D721Med (cell line): Measurements from ENCODE around the gene LAMTOR1.
"Not testable (repeated sequence)": the region's sequence is repeated elsewhere in the genome, so short reads cannot be mapped to it uniquely, and the experiment has no call there.

Experiments
- DNase-seq: peaks from one replicate; pipeline ENCODE4 v3.0.0; 2011; ENCODE audit warnings: low spot score; ENCODE audit not compliant: insufficient read length
- FAIRE-seq: peaks from 2 replicates; lab custom pipeline; 2011; peaks lifted over from hg19 to GRCh38; lab: Jason Lieb, UNC
- TF ChIP-seq, protein P1 (sequence below): IDR thresholded peaks from 2 replicates; pipeline ENCODE4 v1.5.1; 2012; ENCODE audit warnings: mild to moderate bottlenecking, control low read depth; ENCODE audit not compliant: insufficient read depth; ENCODE audit errors: missing control alignments

LAMTOR1 gene

GRCh38 chr11:72102946-72103753 lies at the start of gene LAMTOR1:
TSS of gene LAMTOR1 (minus strand) at chr11:72103297. CDS start at chr11:72103224, 73 bp downstream.
- no peak for FAIRE-seq
- DNase-seq = peak; percentile 85
- TF ChIP-seq, protein P1, sequence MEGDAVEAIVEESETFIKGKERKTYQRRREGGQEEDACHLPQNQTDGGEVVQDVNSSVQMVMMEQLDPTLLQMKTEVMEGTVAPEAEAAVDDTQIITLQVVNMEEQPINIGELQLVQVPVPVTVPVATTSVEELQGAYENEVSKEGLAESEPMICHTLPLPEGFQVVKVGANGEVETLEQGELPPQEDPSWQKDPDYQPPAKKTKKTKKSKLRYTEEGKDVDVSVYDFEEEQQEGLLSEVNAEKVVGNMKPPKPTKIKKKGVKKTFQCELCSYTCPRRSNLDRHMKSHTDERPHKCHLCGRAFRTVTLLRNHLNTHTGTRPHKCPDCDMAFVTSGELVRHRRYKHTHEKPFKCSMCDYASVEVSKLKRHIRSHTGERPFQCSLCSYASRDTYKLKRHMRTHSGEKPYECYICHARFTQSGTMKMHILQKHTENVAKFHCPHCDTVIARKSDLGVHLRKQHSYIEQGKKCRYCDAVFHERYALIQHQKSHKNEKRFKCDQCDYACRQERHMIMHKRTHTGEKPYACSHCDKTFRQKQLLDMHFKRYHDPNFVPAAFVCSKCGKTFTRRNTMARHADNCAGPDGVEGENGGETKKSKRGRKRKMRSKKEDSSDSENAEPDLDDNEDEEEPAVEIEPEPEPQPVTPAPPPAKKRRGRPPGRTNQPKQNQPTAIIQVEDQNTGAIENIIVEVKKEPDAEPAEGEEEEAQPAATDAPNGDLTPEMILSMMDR = peak; percentile 16

DNA sequence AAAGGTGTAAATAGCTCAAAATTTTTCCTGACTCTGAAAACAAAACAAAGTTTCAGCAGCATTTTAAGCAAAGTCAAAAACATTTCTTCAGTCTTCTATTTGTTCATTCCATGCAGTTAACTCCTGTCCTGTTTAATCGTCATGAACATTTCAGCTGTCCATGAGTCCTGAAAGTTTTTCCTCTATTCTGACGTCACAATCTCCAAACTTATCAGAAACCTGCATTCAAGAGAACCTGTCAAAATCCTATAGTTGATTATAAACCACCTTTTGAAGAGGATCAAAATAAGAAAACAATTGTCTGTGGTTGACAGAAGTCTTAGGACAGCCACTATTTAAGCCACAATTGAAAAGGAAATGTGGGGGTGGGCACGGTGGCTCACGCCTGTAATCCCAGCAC lies 47.8 kb upstream of the LAMTOR1 start:
- TF ChIP-seq, protein P1 = no peak
- FAIRE-seq (no peak), DNase-seq (no peak)

DNA sequence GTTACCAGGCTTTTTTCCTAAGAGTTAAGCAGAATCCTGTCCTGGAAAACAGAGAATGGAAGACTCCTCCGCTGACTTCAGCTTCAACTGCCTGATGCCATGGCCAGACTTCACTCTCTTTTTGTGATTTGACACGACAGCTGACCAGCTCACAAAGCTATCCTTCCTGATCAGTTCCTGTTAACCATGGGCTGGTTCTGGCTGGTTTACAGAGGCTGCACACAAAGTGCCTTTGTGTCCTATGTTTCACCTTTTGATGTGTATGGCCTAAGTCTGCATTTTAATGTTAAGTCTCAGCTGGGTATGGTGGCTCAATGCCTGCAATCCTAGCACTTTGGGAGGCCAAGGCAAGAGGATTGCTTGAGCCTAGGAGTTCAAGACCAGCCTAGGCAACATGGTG lies 43.5 kb upstream of the LAMTOR1 start:
- no peak for DNase-seq
- TF ChIP-seq, protein P1 = no peak
- FAIRE-seq = no peak

DNA sequence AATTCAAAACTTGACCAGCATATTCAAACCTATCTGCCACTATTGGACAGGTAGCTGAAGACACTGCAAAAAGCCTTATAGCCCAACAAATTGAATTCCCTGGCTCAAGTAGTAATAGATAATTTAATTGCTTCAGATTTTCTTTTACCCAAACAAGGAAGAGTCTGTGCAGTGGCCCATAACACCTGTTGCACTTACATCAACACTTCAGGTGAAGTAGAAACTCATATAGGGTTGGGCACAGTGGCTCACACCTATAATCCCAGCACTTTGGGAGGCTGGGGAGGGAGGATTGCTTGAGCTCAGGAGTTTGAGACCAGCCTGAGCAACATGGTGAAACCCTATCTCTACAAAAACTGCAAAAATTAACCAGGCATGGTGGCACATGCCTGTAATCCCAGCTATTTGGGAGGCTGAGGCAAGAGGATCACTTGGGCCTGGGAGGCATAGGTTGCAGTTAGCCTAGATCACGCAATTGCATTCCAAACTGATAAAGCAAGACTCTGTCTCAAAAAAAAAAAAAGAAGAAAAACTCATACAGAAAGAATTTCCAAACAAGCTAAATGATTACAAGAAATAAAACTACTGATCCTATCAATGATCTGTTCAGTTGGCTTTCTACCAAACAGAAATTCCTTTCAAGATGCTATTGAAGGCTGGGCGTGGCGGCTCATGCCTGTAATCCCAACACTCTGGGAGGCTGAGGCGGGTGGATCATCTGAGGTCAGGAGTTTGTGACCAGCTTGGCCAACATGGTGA lies 41.9 kb upstream of the LAMTOR1 start:
- FAIRE-seq (no peak), DNase-seq (no peak)
- TF ChIP-seq, protein P1 = no peak

GRCh38 chr11:72142543-72142942 lies 39.4 kb upstream of the LAMTOR1 start:
- not testable (repeated sequence) for DNase-seq, FAIRE-seq

DNA sequence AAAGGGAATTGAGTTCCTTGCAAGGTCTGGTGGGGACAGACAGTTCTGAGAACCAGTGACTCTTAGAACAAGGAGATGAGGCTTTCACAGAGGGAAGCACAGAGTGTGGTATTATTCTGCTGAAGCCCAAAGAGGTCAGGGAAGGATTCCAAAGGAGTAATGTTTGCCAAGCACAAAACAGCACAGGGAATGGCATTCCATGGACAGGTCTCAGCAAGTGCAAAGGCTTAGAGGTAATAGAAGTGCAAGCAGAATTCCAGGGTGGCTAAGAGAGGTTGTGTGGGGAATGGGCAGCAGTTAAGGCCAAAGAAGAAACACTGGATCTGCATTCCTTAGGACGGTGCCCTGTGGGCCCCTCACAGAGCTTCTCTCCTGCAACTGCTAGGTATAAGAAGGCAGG lies 39.0 kb upstream of the LAMTOR1 start:
- not testable (repeated sequence) for FAIRE-seq, DNase-seq

GRCh38 chr11:72141066-72141465 lies 38.0 kb upstream of the LAMTOR1 start:
- TF ChIP-seq, protein P1 = no peak
- FAIRE-seq (no peak), DNase-seq (no peak)

- DNase-seq = no peak
- FAIRE-seq = no peak
- TF ChIP-seq, protein P1 = no peak
Measured at GRCh38 chr11:72140661-72141060, 37.6 kb upstream of the LAMTOR1 start.
